Mesothelial cell of epicardium (in vitro differentiated cells): ENCODE data around the gene CAMTA1. TPM values are rescaled to one million over a fixed set of nuclear protein-coding genes. Genes with fewer than 3 reads are reported as not detected.

Experiments used
- DNase-seq, 2 experiments: peaks; one replicate each; pipeline ENCODE4 v3.0.0; 2021; ENCODE audit warnings: low spot score in 2 of 2; ENCODE audit not compliant: unreplicated experiment in 2 of 2
- H3K27ac Mint-ChIP-seq: 2 replicates; pipeline ENCODE4 v1.8.0; 2021; ENCODE audit warnings: mixed read lengths
- H3K27me3 Mint-ChIP-seq: 2 replicates; pipeline ENCODE4 v1.8.0; 2021; ENCODE audit warnings: low read depth, mixed read lengths
- H3K36me3 Mint-ChIP-seq: 2 replicates; pipeline ENCODE4 v1.8.0; 2021; ENCODE audit warnings: mixed read lengths
- H3K4me1 Mint-ChIP-seq: 2 replicates; pipeline ENCODE4 v1.8.0; 2021; ENCODE audit warnings: mixed read lengths
- H3K4me3 Mint-ChIP-seq: 2 replicates; pipeline ENCODE4 v1.8.0; 2021; ENCODE audit warnings: mild to moderate bottlenecking, moderate library complexity, mixed read lengths
- H3K9me3 Mint-ChIP-seq: 2 replicates; pipeline ENCODE4 v1.8.0; 2021; ENCODE audit warnings: mixed read lengths
- CTCF ChIP-seq: fragments of 200-600 bp; sonication (generic); IDR thresholded peaks from one replicate; pipeline ENCODE4 v1.5.0; 2021; ENCODE audit warnings: antibody characterized with exemption; ENCODE audit not compliant: unreplicated experiment
- total RNA-seq: library from RNA; stranded (reverse); gene quantifications from 3 replicates; pipeline ENCODE4 v1.2.1, GENCODE V29; 2021

CAMTA1 gene
- total RNA-seq, 1 donor from 2014 or later, result 70.4 TPM

DNA sequence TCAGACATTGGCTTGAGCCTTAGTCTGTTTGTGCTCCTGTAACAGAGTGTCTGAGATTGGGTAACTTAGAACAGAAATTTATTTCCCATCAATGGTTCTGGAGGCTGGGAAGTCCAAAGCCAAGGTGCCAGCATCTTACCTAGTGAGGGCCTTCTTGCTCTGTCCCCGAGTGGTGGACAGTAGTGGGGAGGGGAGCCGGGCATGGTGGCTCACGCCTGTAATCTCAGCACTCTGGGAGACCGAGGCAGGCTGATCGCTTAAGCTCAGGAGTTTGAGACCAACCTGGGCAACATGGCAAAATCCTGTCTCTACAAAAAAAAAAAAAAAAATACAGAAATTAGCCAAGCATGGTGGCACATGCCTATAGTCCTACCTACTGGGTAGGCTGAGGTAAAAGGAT is 649.3 kb downstream of the CAMTA1 start:
- H3K36me3 Mint-ChIP-seq, result no peaks in the 10 kb centered on the region
- H3K9me3 Mint-ChIP-seq, result no peaks in the 10 kb centered on the region
- TF ChIP-seq CTCF, result no peak
- H3K27me3 Mint-ChIP-seq, result no peaks in the 10 kb centered on the region
- peaks cover 15% of the 10 kb centered on the region for H3K4me1 Mint-ChIP-seq
- DNase-seq, result no peak
- H3K27ac Mint-ChIP-seq, result no peak overlapping the region
- H3K4me3 Mint-ChIP-seq, result no peak overlapping the region

DNA sequence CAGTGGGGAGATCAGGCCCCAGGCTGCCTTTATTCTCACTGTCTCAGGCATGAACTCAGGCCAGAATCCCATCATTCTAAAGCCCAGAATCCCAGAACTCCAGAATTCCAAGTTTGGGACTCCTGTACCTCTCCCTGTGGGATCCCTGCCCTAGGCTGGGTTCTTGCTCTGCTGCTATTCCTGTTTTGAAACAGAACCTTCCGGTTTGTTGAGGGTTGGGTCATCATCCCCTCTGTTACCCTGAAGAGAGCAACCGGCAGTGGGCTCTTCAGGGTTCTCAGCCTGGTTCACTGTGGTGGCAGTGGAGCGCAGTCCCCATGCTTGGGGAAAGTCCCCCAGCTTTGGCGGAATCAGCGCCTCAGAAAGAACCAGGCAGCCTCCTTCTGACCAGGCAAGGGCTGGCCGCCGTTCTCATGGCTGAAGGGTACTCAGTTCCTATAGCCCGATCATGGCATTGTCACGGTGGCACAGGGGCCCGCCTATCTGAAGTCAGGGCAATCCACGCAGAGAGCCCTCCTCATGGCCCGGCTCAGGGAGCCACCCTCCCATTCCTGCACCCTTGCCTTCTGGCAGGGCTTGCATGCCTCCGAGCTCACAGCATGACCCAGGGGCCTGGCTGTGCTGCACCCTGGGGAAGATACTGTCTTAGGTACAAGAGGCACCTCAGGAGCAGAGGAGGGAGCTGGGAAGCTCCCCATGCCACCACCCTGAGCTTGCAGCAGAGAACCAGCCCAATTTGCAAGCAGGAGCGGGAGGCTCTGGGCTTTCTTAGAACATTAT is 650.2 kb downstream of the CAMTA1 start:
- H3K27ac Mint-ChIP-seq, result no peak overlapping the region
- H3K36me3 Mint-ChIP-seq, result no peaks in the 10 kb centered on the region
- no peak for DNase-seq
- H3K4me1 Mint-ChIP-seq, result peaks cover 15% of the 10 kb centered on the region
- TF ChIP-seq CTCF, result no peak
- H3K9me3 Mint-ChIP-seq, result no peaks in the 10 kb centered on the region
- no peaks in the 10 kb centered on the region for H3K27me3 Mint-ChIP-seq
- no peak overlapping the region for H3K4me3 Mint-ChIP-seq

- no peaks in the 10 kb centered on the region for H3K9me3 Mint-ChIP-seq
- TF ChIP-seq CTCF, result no peak
- H3K27me3 Mint-ChIP-seq, result no peaks in the 10 kb centered on the region
- H3K36me3 Mint-ChIP-seq, result no peaks in the 10 kb centered on the region
- no peak for DNase-seq
- H3K4me1 Mint-ChIP-seq, result peaks cover 11% of the 10 kb centered on the region
- H3K4me3 Mint-ChIP-seq, result no peak overlapping the region
- no peak overlapping the region for H3K27ac Mint-ChIP-seq
Measured at GRCh38 chr1:7436056-7437005, 651.1 kb downstream of the CAMTA1 start.

- Mint-ChIP-seq H3K9me3 (no peaks in the 10 kb centered on the region), H3K27ac (no peak overlapping the region), H3K27me3 (no peaks in the 10 kb centered on the region), H3K36me3 (no peaks in the 10 kb centered on the region), H3K4me1 (peaks cover 7% of the 10 kb centered on the region), H3K4me3 (no peak overlapping the region)
- no peak for DNase-seq
- no peak for TF ChIP-seq CTCF
Measured at GRCh38 chr1:7437036-7437435, 651.8 kb downstream of the CAMTA1 start.

GRCh38 chr1:7437608-7438395 is 652.5 kb downstream of the CAMTA1 start:
- no peaks in the 10 kb centered on the region for H3K4me1 Mint-ChIP-seq
- H3K9me3 Mint-ChIP-seq, result no peaks in the 10 kb centered on the region
- DNase-seq, result no peak
- H3K27me3 Mint-ChIP-seq, result no peaks in the 10 kb centered on the region
- H3K4me3 Mint-ChIP-seq, result no peak overlapping the region
- no peak overlapping the region for H3K27ac Mint-ChIP-seq
- no peak for TF ChIP-seq CTCF
- no peaks in the 10 kb centered on the region for H3K36me3 Mint-ChIP-seq
